WERI-Rb-1 (cell line): ENCODE data around the gene PELI1.
"Not testable (repeated sequence)": the region's sequence is repeated elsewhere in the genome, so short reads cannot be mapped to it uniquely, and the experiment has no call there.

Experiments used
- DNase-seq: peaks from one replicate; pipeline ENCODE4 v3.0.0-alpha.2; 2020
- H3K27ac ChIP-seq: fragments of 250-450 bp; sonication (Bioruptor Pico); 2 replicates; pipeline ENCODE4 v1.5.1; 2020; ENCODE audit warnings: mild to moderate bottlenecking, moderate library complexity
- H3K27me3 ChIP-seq: fragments of 250-450 bp; sonication (Bioruptor Pico); 2 replicates; pipeline ENCODE4 v1.5.1; 2021; ENCODE audit warnings: mild to moderate bottlenecking, low read depth, moderate library complexity; ENCODE audit not compliant: insufficient read depth, severe bottlenecking
- H3K36me3 ChIP-seq: fragments of 250-450 bp; sonication (Bioruptor Pico); 2 replicates; pipeline ENCODE4 v1.5.1; 2020; ENCODE audit warnings: mild to moderate bottlenecking, moderate library complexity
- H3K4me3 ChIP-seq: 2 replicates; pipeline ENCODE4 v1.5.1; 2011; ENCODE audit warnings: low read depth, mild to moderate bottlenecking, control low read depth, low read length
- H3K9me3 ChIP-seq: fragments of 250-450 bp; sonication (Bioruptor Pico); 2 replicates; pipeline ENCODE4 v1.5.1; 2021; ENCODE audit warnings: mild to moderate bottlenecking, moderate library complexity; ENCODE audit not compliant: severe bottlenecking
- TF ChIP-seq, protein P1 (sequence below): IDR thresholded peaks from 2 replicates; pipeline ENCODE4 v1.5.1; 2011; ENCODE audit warnings: low read depth, mild to moderate bottlenecking, control low read depth, inconsistent platforms, low read length

PELI1 gene

GRCh38 chr2:64090264-64090663 is 54.0 kb downstream of the PELI1 start:
- DNase-seq: no peak
- Histone ChIP-seq H3K27me3 (no peaks in the 10 kb centered on the region), H3K27ac (no peak overlapping the region), H3K9me3 (no peaks in the 10 kb centered on the region), H3K36me3 (peaks cover 9% of the 10 kb centered on the region), H3K4me3 (no peak overlapping the region)
- TF ChIP-seq, protein P1, sequence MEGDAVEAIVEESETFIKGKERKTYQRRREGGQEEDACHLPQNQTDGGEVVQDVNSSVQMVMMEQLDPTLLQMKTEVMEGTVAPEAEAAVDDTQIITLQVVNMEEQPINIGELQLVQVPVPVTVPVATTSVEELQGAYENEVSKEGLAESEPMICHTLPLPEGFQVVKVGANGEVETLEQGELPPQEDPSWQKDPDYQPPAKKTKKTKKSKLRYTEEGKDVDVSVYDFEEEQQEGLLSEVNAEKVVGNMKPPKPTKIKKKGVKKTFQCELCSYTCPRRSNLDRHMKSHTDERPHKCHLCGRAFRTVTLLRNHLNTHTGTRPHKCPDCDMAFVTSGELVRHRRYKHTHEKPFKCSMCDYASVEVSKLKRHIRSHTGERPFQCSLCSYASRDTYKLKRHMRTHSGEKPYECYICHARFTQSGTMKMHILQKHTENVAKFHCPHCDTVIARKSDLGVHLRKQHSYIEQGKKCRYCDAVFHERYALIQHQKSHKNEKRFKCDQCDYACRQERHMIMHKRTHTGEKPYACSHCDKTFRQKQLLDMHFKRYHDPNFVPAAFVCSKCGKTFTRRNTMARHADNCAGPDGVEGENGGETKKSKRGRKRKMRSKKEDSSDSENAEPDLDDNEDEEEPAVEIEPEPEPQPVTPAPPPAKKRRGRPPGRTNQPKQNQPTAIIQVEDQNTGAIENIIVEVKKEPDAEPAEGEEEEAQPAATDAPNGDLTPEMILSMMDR: no peak

DNA sequence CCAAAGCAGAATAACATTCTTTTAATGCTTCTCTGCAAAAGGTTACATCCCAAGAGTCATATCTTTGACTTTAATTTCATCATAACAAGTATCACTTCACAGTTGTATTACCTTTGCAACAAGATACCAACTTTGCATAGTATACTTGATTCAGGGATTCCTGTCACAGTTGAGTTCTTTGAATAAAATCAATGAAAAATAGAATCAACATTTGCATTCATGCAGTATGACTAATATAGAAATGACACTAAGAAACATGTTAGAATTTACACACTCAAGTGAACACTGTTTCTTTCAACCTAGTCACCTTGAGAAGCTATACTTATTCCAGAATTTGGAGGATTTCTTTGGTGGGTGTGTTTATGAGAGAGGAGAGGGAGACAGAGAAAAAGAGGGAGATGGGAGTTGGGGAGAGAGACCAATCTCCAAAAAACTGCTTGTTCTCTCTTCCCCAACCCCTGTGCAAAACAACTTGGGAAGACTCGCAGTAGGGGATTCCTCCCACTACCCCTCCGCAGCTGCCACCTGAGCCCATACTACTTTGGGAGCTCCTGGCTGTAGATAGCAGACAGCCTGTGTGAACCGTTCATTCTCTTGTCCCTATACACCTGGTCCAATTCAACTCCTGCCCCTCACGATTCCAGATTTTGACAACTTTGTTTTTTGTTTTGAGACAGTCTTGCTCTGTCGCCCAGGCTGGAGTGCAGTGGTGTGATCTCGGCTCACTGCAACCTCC is 57.7 kb downstream of the PELI1 start:
- Histone ChIP-seq H3K27me3 (no peaks in the 10 kb centered on the region), H3K36me3 (no peaks in the 10 kb centered on the region), H3K9me3 (no peaks in the 10 kb centered on the region), H3K27ac (no peak overlapping the region), H3K4me3 (no peak overlapping the region)
- TF ChIP-seq, protein P1: no peak
- DNase-seq: no peak

- Histone ChIP-seq H3K27me3 (peaks cover 3% of the 10 kb centered on the region), H3K9me3 (no peaks in the 10 kb centered on the region), H3K4me3 (no peak overlapping the region), H3K36me3 (no peaks in the 10 kb centered on the region), H3K27ac (no peak overlapping the region)
- no peak for DNase-seq
- TF ChIP-seq, protein P1: no peak
Measured at GRCh38 chr2:64085936-64086335, 58.3 kb downstream of the PELI1 start.

GRCh38 chr2:64081046-64081445 is 63.2 kb downstream of the PELI1 start:
- peaks cover 28% of the 10 kb centered on the region for H3K27me3 ChIP-seq
- no peaks in the 10 kb centered on the region for H3K9me3 ChIP-seq
- H3K27ac ChIP-seq: no peak overlapping the region
- no peaks in the 10 kb centered on the region for H3K36me3 ChIP-seq
- no peak for DNase-seq
- TF ChIP-seq, protein P1: no peak
- H3K4me3 ChIP-seq: no peak overlapping the region

- Histone ChIP-seq H3K27ac (no peak overlapping the region), H3K9me3 (no peaks in the 10 kb centered on the region), H3K4me3 (no peak overlapping the region), H3K27me3 (peaks cover 34% of the 10 kb centered on the region), H3K36me3 (no peaks in the 10 kb centered on the region)
- TF ChIP-seq, protein P1: no peak
- DNase-seq: no peak
Measured at GRCh38 chr2:64080179-64080578, 64.0 kb downstream of the PELI1 start.

- peaks cover 34% of the 10 kb centered on the region for H3K27me3 ChIP-seq
- not testable (repeated sequence) for H3K27ac ChIP-seq, H3K9me3 ChIP-seq, H3K36me3 ChIP-seq, DNase-seq, H3K4me3 ChIP-seq
Measured at GRCh38 chr2:64079688-64080087, 64.5 kb downstream of the PELI1 start.

GRCh38 chr2:64076828-64077227 is 67.4 kb downstream of the PELI1 start:
- peaks cover 34% of the 10 kb centered on the region for H3K27me3 ChIP-seq
- H3K9me3 ChIP-seq, H3K4me3 ChIP-seq: not testable (repeated sequence)

GRCh38 chr2:64074616-64075015 is 69.6 kb downstream of the PELI1 start:
- peaks cover 21% of the 10 kb centered on the region for H3K27me3 ChIP-seq
- not testable (repeated sequence) for DNase-seq, H3K27ac ChIP-seq, H3K9me3 ChIP-seq, H3K36me3 ChIP-seq, H3K4me3 ChIP-seq

More at GRCh38 chr2:64076828-64077227, 67.4 kb downstream of the PELI1 start:
- not testable (repeated sequence) for H3K27ac ChIP-seq, H3K36me3 ChIP-seq, DNase-seq
